Mucosa of descending colon (tissue), 3 donors: ENCODE measurements around the gene TFEB. TPM values are rescaled to one million over a fixed set of nuclear protein-coding genes. Genes with fewer than 3 reads are reported as not detected.

Experiments
- ATAC-seq: fragments of 200-7000 bp; cut with Tn5 transposase; one replicate; pipeline ENCODE4 v1.9.1; 2020; ENCODE audit warnings: mild to moderate bottlenecking, moderate library complexity
- DNase-seq, 3 donors: peaks; one replicate each; pipeline ENCODE4 v3.0.0-alpha.2; 2020
- H3K36me3 ChIP-seq: fragments of 200-600 bp; one replicate; pipeline ENCODE4 v1.8.0; 2021; ENCODE audit warnings: low read depth, mild to moderate bottlenecking
- H3K4me1 ChIP-seq: fragments of 200-600 bp; one replicate; pipeline ENCODE4 v1.8.0; 2021; ENCODE audit warnings: low read depth, mild to moderate bottlenecking
- H3K4me3 ChIP-seq: fragments of 200-600 bp; one replicate; pipeline ENCODE4 v1.8.0; 2021; ENCODE audit warnings: mild to moderate bottlenecking
- H3K9me3 ChIP-seq: fragments of 200-600 bp; one replicate; pipeline ENCODE4 v1.8.0; 2021; ENCODE audit warnings: mild to moderate bottlenecking
- intact Hi-C, 2 donors: fragments of 100-400 bp; cut with DNase I in 1 of 2; cut with micrococcal nuclease in 1 of 2; formaldehyde crosslinking; loops; one replicate each; pipeline versions ENCODE4 v1.11.0 to v1.11.1; 2022; cut with DNase I, micrococcal nuclease
- total RNA-seq, 3 donors: library from RNA; stranded (reverse); fragmentation: NEBNext Ultra II Directional in 2 of 3; extraction: Animal tissue kit (Norgen Biotek cat#: 25700) in 2 of 3; gene quantifications; one replicate each; pipeline versions ENCODE4 v1.2.1 to v1.2.4, GENCODE V29; 2021 to 2023
- TF ChIP-seq, protein P1 (sequence below): fragments of 200-600 bp; IDR thresholded peaks from one replicate; pipeline ENCODE4 v1.8.0; 2022; ENCODE audit warnings: antibody characterized with exemption, mild to moderate bottlenecking
- donor health status: DM: no; HTN: no; CAD: no; lungs with moderate emphysema.
- donor health status: DM: no; HTN: no; CAD: no.
- donor health status: DM: no; HTN: yes; CAD: no.

TFEB gene
- total RNA-seq, 3 donors from 2014 or later, result 35.2 to 44.5 (median 40.2) TPM

- TF ChIP-seq, protein P1, sequence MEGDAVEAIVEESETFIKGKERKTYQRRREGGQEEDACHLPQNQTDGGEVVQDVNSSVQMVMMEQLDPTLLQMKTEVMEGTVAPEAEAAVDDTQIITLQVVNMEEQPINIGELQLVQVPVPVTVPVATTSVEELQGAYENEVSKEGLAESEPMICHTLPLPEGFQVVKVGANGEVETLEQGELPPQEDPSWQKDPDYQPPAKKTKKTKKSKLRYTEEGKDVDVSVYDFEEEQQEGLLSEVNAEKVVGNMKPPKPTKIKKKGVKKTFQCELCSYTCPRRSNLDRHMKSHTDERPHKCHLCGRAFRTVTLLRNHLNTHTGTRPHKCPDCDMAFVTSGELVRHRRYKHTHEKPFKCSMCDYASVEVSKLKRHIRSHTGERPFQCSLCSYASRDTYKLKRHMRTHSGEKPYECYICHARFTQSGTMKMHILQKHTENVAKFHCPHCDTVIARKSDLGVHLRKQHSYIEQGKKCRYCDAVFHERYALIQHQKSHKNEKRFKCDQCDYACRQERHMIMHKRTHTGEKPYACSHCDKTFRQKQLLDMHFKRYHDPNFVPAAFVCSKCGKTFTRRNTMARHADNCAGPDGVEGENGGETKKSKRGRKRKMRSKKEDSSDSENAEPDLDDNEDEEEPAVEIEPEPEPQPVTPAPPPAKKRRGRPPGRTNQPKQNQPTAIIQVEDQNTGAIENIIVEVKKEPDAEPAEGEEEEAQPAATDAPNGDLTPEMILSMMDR, result no peak
- intact Hi-C loops, result loop anchor here in 1 of 2 donors (10.0 kb wide), 1 partner anchor 264 kb away; no protein-coding TSS in a partner anchor
- no peaks in the 10 kb centered on the region for H3K36me3 ChIP-seq
- H3K9me3 ChIP-seq, result no peaks in the 10 kb centered on the region
- DNase-seq, result peak; percentile 69 to 75 (median 71)
- peaks cover 24% of the 10 kb centered on the region for H3K4me1 ChIP-seq
- ATAC-seq, result peak; percentile 43
- H3K4me3 ChIP-seq, result peak within 1 kb of the TSS; percentile 50
These were observed 45.4 kb upstream of the TFEB start, which contains the start of gene PRICKLE4 for GRCh38 chr6:41780551-41781365. Gene PRICKLE4 (plus strand): TSS chr6:41780782. CDS start chr6:41783474, 2,692 bp downstream.

GRCh38 chr6:41779788-41780550 lies 44.6 kb upstream of the TFEB start, which contains the start of gene FRS3:
Gene FRS3 (minus strand): TSS chr6:41779900. CDS start chr6:41776987, 2,913 bp downstream.
- Histone ChIP-seq H3K4me3 (peak within 1 kb of the TSS; percentile 50), H3K4me1 (peaks cover 22% of the 10 kb centered on the region), H3K36me3 (no peaks in the 10 kb centered on the region), H3K9me3 (no peaks in the 10 kb centered on the region)
- DNase-seq (peak; percentile 99 to 100 (median 99)), ATAC-seq (peak; percentile 94)
- intact Hi-C loops, result loop anchor here in 1 of 2 donors (10.0 kb wide), 1 partner anchor 265 kb away; no protein-coding TSS in a partner anchor
- TF ChIP-seq, protein P1, result peak; percentile 96

DNA sequence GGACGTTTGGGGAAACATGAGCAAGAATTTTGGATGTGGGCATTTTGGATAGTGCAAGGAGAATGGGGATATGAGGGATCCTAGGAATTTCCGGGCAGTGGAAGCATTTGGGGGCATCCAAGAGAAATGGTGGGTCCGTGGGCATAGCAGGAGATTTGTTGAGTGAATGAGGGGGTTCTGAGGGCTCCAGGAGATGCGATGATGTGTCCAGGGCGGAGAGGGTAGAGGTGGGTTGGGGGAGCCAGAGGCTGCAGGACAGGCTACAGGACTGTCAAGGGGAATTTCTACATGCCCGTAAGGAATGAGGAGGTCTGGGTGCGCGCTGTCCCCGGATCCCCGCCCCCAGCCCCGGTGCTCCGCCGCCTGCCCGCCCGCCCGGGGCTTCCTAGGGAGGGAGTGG lies 43.9 kb upstream of the TFEB start:
- peaks cover 22% of the 10 kb centered on the region for H3K4me1 ChIP-seq
- ATAC-seq (no peak), DNase-seq (no peak)
- TF ChIP-seq, protein P1, result no peak
- H3K9me3 ChIP-seq, result no peaks in the 10 kb centered on the region
- no peaks in the 10 kb centered on the region for H3K36me3 ChIP-seq
- intact Hi-C loops, result no loop called here
- H3K4me3 ChIP-seq, result peak overlapping the region; percentile 50

GRCh38 chr6:41778895-41779294 lies 43.5 kb upstream of the TFEB start:
- H3K36me3 ChIP-seq, result no peaks in the 10 kb centered on the region
- ATAC-seq, result no peak
- peaks cover 22% of the 10 kb centered on the region for H3K4me1 ChIP-seq
- intact Hi-C loops, result no loop called here
- TF ChIP-seq, protein P1, result no peak
- no peak overlapping the region for H3K4me3 ChIP-seq
- DNase-seq, result peak in 1 of 3 donors; percentile 37
- no peaks in the 10 kb centered on the region for H3K9me3 ChIP-seq

DNA sequence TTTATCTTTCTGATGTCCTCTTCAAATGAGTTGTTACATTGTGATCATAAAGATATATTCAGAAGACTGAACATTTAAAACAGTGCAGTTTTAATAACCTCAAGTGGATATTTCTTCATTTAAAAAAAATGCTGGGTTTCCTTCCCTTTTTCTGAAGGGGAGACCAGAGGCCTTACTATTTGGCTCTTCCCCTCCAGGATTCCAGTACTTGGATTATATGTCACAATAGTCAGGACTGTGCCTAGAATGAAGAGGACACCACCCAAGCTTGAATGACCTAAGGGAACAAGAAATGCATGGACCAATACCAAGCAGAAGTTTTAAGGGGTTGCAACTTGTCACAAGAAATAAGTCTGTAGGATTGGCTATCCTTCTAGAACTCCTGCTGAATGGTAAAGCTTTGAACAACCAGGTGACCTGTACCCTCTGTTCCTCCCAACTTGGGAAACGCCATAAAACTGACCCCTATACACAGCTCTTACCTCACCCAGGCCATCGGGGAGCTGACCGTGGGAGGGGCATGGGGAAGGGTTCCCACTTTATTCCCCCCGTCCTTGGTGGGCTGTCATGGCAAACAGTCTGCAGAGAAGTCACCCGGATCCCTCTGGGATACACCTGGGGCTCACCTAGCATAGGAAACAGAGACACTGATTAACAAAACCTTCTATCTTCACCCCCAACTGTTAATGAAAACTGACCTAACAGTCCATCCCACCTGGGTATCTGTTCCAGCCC lies 42.3 kb upstream of the TFEB start:
- intact Hi-C loops, result no loop called here
- H3K9me3 ChIP-seq, result no peaks in the 10 kb centered on the region
- TF ChIP-seq, protein P1, result no peak
- no peak for DNase-seq
- H3K36me3 ChIP-seq, result no peaks in the 10 kb centered on the region
- ATAC-seq, result no peak
- H3K4me3 ChIP-seq, result no peak overlapping the region
- peaks cover 22% of the 10 kb centered on the region for H3K4me1 ChIP-seq
